Natural killer cell (primary cell): ENCODE data around the gene PTBP3. TPM values are rescaled to one million over a fixed set of nuclear protein-coding genes. Genes with fewer than 3 reads are reported as not detected.

ENCODE experiments used
- ATAC-seq, 3 donors: fragments of 150-1000 bp in 2 of 3; fragments of 200-7000 bp in 1 of 3; cut with Tn5 transposase; 1 replicate in 1 of 3; 2 replicates in 2 of 3; pipeline ENCODE4 v1.10.0; 2021; ENCODE audit warnings: mild to moderate bottlenecking in 2 of 3, moderate library complexity in 2 of 3
- DNase-seq, 2 donors: peaks; one replicate each; pipeline versions ENCODE4 v3.0.0 to v3.0.0-alpha.2; 2013 to 2021; ENCODE audit warnings: mixed read lengths in 1 of 2
- H3K27ac ChIP-seq: one replicate; pipeline ENCODE4 v1.5.1; 2013; ENCODE audit warnings: mild to moderate bottlenecking, low read length
- H3K27me3 ChIP-seq: one replicate; pipeline ENCODE4 v1.6.1; 2013; ENCODE audit warnings: low read length; ENCODE audit not compliant: control insufficient read depth, insufficient read depth
- H3K36me3 ChIP-seq: one replicate; pipeline ENCODE4 v1.6.1; 2013; ENCODE audit warnings: low read length; ENCODE audit not compliant: control insufficient read depth, insufficient read depth
- H3K4me1 ChIP-seq: one replicate; pipeline ENCODE4 v1.6.1; 2013; ENCODE audit warnings: low read length; ENCODE audit not compliant: control insufficient read depth, insufficient read depth
- H3K4me3 ChIP-seq: one replicate; pipeline ENCODE4 v1.5.1; 2013; ENCODE audit warnings: low read length
- H3K9me3 ChIP-seq: one replicate; pipeline ENCODE4 v1.6.1; 2013; ENCODE audit warnings: low read length; ENCODE audit not compliant: control insufficient read depth, insufficient read depth
- H3K27ac Mint-ChIP-seq, 2 donors: one replicate each; pipeline ENCODE4 v1.8.0; 2022; ENCODE audit warnings: mild to moderate bottlenecking in 2 of 2, mixed read lengths in 2 of 2, moderate library complexity in 1 of 2
- H3K27me3 Mint-ChIP-seq, 2 donors: one replicate each; pipeline ENCODE4 v1.8.0; 2022; ENCODE audit warnings: low read depth in 2 of 2, mixed read lengths in 2 of 2
- H3K36me3 Mint-ChIP-seq: one replicate; pipeline ENCODE4 v1.8.0; 2022; ENCODE audit warnings: mixed read lengths
- H3K4me1 Mint-ChIP-seq, 2 donors: one replicate each; pipeline ENCODE4 v1.8.0; 2022; ENCODE audit warnings: mixed read lengths in 2 of 2
- H3K4me3 Mint-ChIP-seq: one replicate; pipeline ENCODE4 v1.8.0; 2022; ENCODE audit warnings: mild to moderate bottlenecking, moderate library complexity, mixed read lengths
- H3K9me3 Mint-ChIP-seq, 2 donors: one replicate each; pipeline ENCODE4 v1.8.0; 2022; ENCODE audit warnings: mixed read lengths in 2 of 2
- CTCF ChIP-seq: fragments of 200-600 bp; IDR thresholded peaks from one replicate; pipeline ENCODE4 v1.8.0; 2022; ENCODE audit warnings: antibody characterized with exemption
- WGBS: methylation state at CpG from one replicate; pipeline ENCODE4 v1.1.7; 2013; ENCODE audit warnings: missing lambda C conversion rate; ENCODE audit not compliant: insufficient coverage; 5-methylcytosine and 5-hydroxymethylcytosine counted together
- intact Hi-C: fragments of 100-400 bp; cut with micrococcal nuclease; formaldehyde crosslinking; loops from one replicate; pipeline ENCODE4 v1.14.2; 2022
- total RNA-seq, 4 donors: library from RNA; stranded (reverse); fragments of 120-200 nt in 1 of 4; gene quantifications; one replicate each; pipeline versions ENCODE4 v1.2.3 to v1.2.4, GENCODE V29; 2013 to 2022

PTBP3 gene
- total RNA-seq, 3 donors from 2014 or later (not counting 1 experiment from before 2014, with no cell fraction given) = 135 to 156 (median 140) TPM

GRCh38 chr9:112261133-112261532, 72.3 kb downstream of the PTBP3 start:
- DNase-seq = no peak
- no peak overlapping the region for H3K27ac Mint-ChIP-seq
- no peak for TF ChIP-seq CTCF
- Histone ChIP-seq H3K4me1 (no peaks in the 10 kb centered on the region), H3K27me3 (no peaks in the 10 kb centered on the region), H3K4me3 (no peak overlapping the region), H3K27ac (no peak overlapping the region), H3K36me3 (peaks cover 18% of the 10 kb centered on the region), H3K9me3 (no peaks in the 10 kb centered on the region)
- WGBS = 94% methylated on average over 3 of the region's 5 CpGs
- no peaks in the 10 kb centered on the region for H3K27me3 Mint-ChIP-seq
- H3K4me3 Mint-ChIP-seq = no peak overlapping the region
- no peaks in the 10 kb centered on the region for H3K9me3 Mint-ChIP-seq
- H3K4me1 Mint-ChIP-seq = peaks cover 32 to 60% of the 10 kb centered on the region in 2 donors
- no peaks in the 10 kb centered on the region for H3K36me3 Mint-ChIP-seq
- no peak for ATAC-seq
- intact Hi-C loops = no loop called here

- H3K4me3 ChIP-seq = no peak overlapping the region
- H3K9me3 ChIP-seq = no peaks in the 10 kb centered on the region
- H3K4me1 ChIP-seq = no peaks in the 10 kb centered on the region
- peaks cover 37 to 60% of the 10 kb centered on the region in 2 donors for H3K4me1 Mint-ChIP-seq
- H3K4me3 Mint-ChIP-seq = no peak overlapping the region
- H3K36me3 Mint-ChIP-seq = no peaks in the 10 kb centered on the region
- no peaks in the 10 kb centered on the region for H3K27me3 Mint-ChIP-seq
- H3K9me3 Mint-ChIP-seq = no peaks in the 10 kb centered on the region
- no peak for DNase-seq
- peaks cover 14% of the 10 kb centered on the region for H3K36me3 ChIP-seq
- no peak overlapping the region for H3K27ac ChIP-seq
- no peaks in the 10 kb centered on the region for H3K27me3 ChIP-seq
- intact Hi-C loops = no loop called here
- ATAC-seq = no peak
- TF ChIP-seq CTCF = no peak
- H3K27ac Mint-ChIP-seq = peak overlapping the region; percentile 3 to 4
- WGBS = 100% methylated on average over 2 of the region's 2 CpGs
These were observed 75.3 kb downstream of the PTBP3 start for GRCh38 chr9:112258106-112258505.

GRCh38 chr9:112252194-112252593, 81.2 kb downstream of the PTBP3 start:
- Histone ChIP-seq H3K4me3 (no peak overlapping the region), H3K27me3 (no peaks in the 10 kb centered on the region), H3K36me3 (peaks cover 27% of the 10 kb centered on the region), H3K4me1 (no peaks in the 10 kb centered on the region), H3K9me3 (no peaks in the 10 kb centered on the region), H3K27ac (no peak overlapping the region)
- WGBS = 95% methylated on average over 4 of the region's 5 CpGs
- H3K4me3 Mint-ChIP-seq = no peak overlapping the region
- intact Hi-C loops = no loop called here
- no peak for TF ChIP-seq CTCF
- H3K27me3 Mint-ChIP-seq = no peaks in the 10 kb centered on the region
- no peaks in the 10 kb centered on the region for H3K9me3 Mint-ChIP-seq
- H3K27ac Mint-ChIP-seq = no peak overlapping the region
- DNase-seq = no peak
- ATAC-seq = no peak
- no peaks in the 10 kb centered on the region for H3K36me3 Mint-ChIP-seq
- peaks cover 32 to 47% of the 10 kb centered on the region in 2 donors for H3K4me1 Mint-ChIP-seq

GRCh38 chr9:112249277-112249676, 84.1 kb downstream of the PTBP3 start:
- Histone ChIP-seq H3K36me3 (peaks cover 29% of the 10 kb centered on the region), H3K9me3 (no peaks in the 10 kb centered on the region), H3K4me1 (no peaks in the 10 kb centered on the region), H3K27ac (no peak overlapping the region), H3K4me3 (no peak overlapping the region), H3K27me3 (no peaks in the 10 kb centered on the region)
- no peaks in the 10 kb centered on the region for H3K27me3 Mint-ChIP-seq
- H3K4me1 Mint-ChIP-seq = peaks cover 25 to 32% of the 10 kb centered on the region in 2 donors
- no peak for TF ChIP-seq CTCF
- H3K4me3 Mint-ChIP-seq = no peak overlapping the region
- WGBS = no CpG with 5 or more reads among the region's 1 CpG
- DNase-seq (no peak), ATAC-seq (no peak)
- no peaks in the 10 kb centered on the region for H3K9me3 Mint-ChIP-seq
- H3K36me3 Mint-ChIP-seq = no peaks in the 10 kb centered on the region
- H3K27ac Mint-ChIP-seq = peak overlapping the region; percentile 63 to 78
- intact Hi-C loops = no loop called here
